Endothelial cell of umbilical vein (primary cell): ENCODE results near the gene GDF2. TPM values are rescaled to one million over a fixed set of nuclear protein-coding genes. Genes with fewer than 3 reads are reported as not detected.

Experiments used
- BruUV-seq: library from RNA; stranded (reverse); fragments of 400-500 nt; replicated peaks from 2 replicates; lab custom pipeline; 2021; lab: Mats Ljungman, UMichigan
- CTCF ChIA-PET: fragments of 300-600, 350-600 bp; sonication (Branson Sonifier 250); formaldehyde crosslinking; loops from one replicate; lab custom pipeline; 2021; ENCODE audit warnings: antibody characterized with exemption, inconsistent platforms; lab: Charles Lee
- POLR2A ChIA-PET: fragments of 300-600, 350-600 bp; sonication (Branson Sonifier 250); formaldehyde crosslinking; loops from one replicate; lab custom pipeline; 2021; ENCODE audit warnings: antibody characterized with exemption, inconsistent platforms; lab: Charles Lee
- DNase-seq: peaks from one replicate; pipeline ENCODE4 v3.0.0-alpha.2; 2011; ENCODE audit warnings: low read depth, low spot score
- FAIRE-seq: peaks from 2 replicates; lab custom pipeline; 2011; peaks lifted over from hg19 to GRCh38; lab: Jason Lieb, UNC
- H2AFZ ChIP-seq: 2 replicates; pipeline ENCODE4 v1.6.0; 2012; ENCODE audit warnings: low read depth, low read length, control low read depth, inconsistent platforms
- H3K27ac ChIP-seq: 2 replicates; pipeline ENCODE4 v1.5.1; 2011; ENCODE audit warnings: low read depth, mild to moderate bottlenecking, control low read depth, low read length, moderate library complexity; ENCODE audit not compliant: insufficient read depth
- H3K27me3 ChIP-seq, 2 experiments: 2 replicates each; pipeline versions ENCODE4 v1.6.0 to v1.6.1; 2011; ENCODE audit warnings: low read length in 2 of 2, mixed read lengths in 1 of 2; ENCODE audit not compliant: control insufficient read depth in 2 of 2, insufficient read depth in 2 of 2
- H3K36me3 ChIP-seq, 2 experiments: 2 replicates in 1 of 2; 3 replicates in 1 of 2; pipeline ENCODE4 v1.5.1; 2011; ENCODE audit warnings: low read length in 2 of 2, mild to moderate bottlenecking in 1 of 2, moderate library complexity in 1 of 2; ENCODE audit not compliant: control insufficient read depth in 2 of 2, insufficient read depth in 2 of 2; ENCODE audit errors: extremely low read depth in 1 of 2
- H3K4me1 ChIP-seq: 3 replicates; pipeline ENCODE4 v1.5.1; 2011; ENCODE audit warnings: mild to moderate bottlenecking, low read length; ENCODE audit not compliant: control insufficient read depth, insufficient read depth; ENCODE audit errors: extremely low read depth
- H3K4me2 ChIP-seq: 2 replicates; pipeline ENCODE4 v1.6.1; 2011; ENCODE audit warnings: low read length, control low read depth, mixed read lengths; ENCODE audit not compliant: insufficient read depth
- H3K4me3 ChIP-seq, 3 experiments: fragments of 200-600 bp in 1 of 3; sonication (generic), shearing (Covaris generic) in 1 of 3; replicated peaks in 1 of 3; 2 replicates each; pipeline ENCODE4 v1.5.1; 2011 to 2016; ENCODE audit warnings: control low read depth in 3 of 3, low read length in 3 of 3, mild to moderate bottlenecking in 2 of 3, inconsistent platforms in 1 of 3, low read depth in 1 of 3, moderate library complexity in 1 of 3; ENCODE audit not compliant: insufficient read depth in 1 of 3
- H3K79me2 ChIP-seq: 2 replicates; pipeline ENCODE4 v1.6.0; 2012; ENCODE audit warnings: low read length, inconsistent platforms; ENCODE audit not compliant: control insufficient read depth, insufficient read depth
- H3K9ac ChIP-seq: replicated peaks from 2 replicates; pipeline ENCODE3; 2011; ENCODE audit warnings: low read length, control low read depth; ENCODE audit not compliant: insufficient read depth; ENCODE audit errors: extremely low read depth
- H3K9me1 ChIP-seq: replicated peaks from 3 replicates; pipeline ENCODE4 v1.6.0; 2011; ENCODE audit warnings: mild to moderate bottlenecking, low read length; ENCODE audit not compliant: control insufficient read depth, insufficient read depth; ENCODE audit errors: extremely low read depth
- H3K9me3 ChIP-seq: replicated peaks from 2 replicates; pipeline ENCODE4 v1.5.1; 2012; ENCODE audit warnings: low read length, inconsistent platforms; ENCODE audit not compliant: control insufficient read depth, insufficient read depth
- H4K20me1 ChIP-seq: replicated peaks from 2 replicates; pipeline ENCODE3; 2011; ENCODE audit warnings: mild to moderate bottlenecking, low read length; ENCODE audit not compliant: control insufficient read depth, insufficient read depth; ENCODE audit errors: extremely low read depth
- CTCF ChIP-seq, 2 donors: IDR thresholded peaks; 1 replicate in 1 of 2; 2 replicates in 1 of 2; pipeline ENCODE4 v1.5.1; 2011; ENCODE audit warnings: low read length in 2 of 2, mild to moderate bottlenecking in 2 of 2, moderate library complexity in 2 of 2, control low read depth in 1 of 2, inconsistent platforms in 1 of 2, low read depth in 1 of 2; ENCODE audit not compliant: insufficient read depth in 1 of 2; ENCODE audit errors: extremely low read depth in 1 of 2
- EZH2 ChIP-seq: IDR thresholded peaks from 2 replicates; pipeline ENCODE4 v1.6.1; 2012; ENCODE audit warnings: borderline replicate concordance, low read depth, mild to moderate bottlenecking, moderate library complexity, low read length, inconsistent platforms; ENCODE audit not compliant: severe bottlenecking
- FOS ChIP-seq: IDR thresholded peaks from 2 replicates; pipeline ENCODE4 v1.6.1; 2011; ENCODE audit warnings: mild to moderate bottlenecking, low read length, moderate library complexity, borderline replicate concordance; ENCODE audit not compliant: insufficient read depth
- GATA2 ChIP-seq: IDR thresholded peaks from 2 replicates; pipeline ENCODE4 v1.7.0; 2011; ENCODE audit warnings: low read depth, mild to moderate bottlenecking, moderate library complexity, mixed read lengths, low read length; ENCODE audit not compliant: insufficient read length, insufficient read depth
- JUN ChIP-seq: IDR thresholded peaks from 2 replicates; pipeline ENCODE4 v1.6.1; 2011; ENCODE audit warnings: borderline replicate concordance, low read depth; ENCODE audit not compliant: insufficient read length, insufficient read depth
- MAX ChIP-seq: IDR thresholded peaks from 2 replicates; pipeline ENCODE4 v1.6.1; 2011; ENCODE audit not compliant: insufficient read depth, insufficient read length
- MYC ChIP-seq: IDR thresholded peaks from one replicate; pipeline ENCODE4 v1.6.1; 2011; ENCODE audit warnings: mild to moderate bottlenecking, low read depth, low read length
- POLR2A ChIP-seq: IDR thresholded peaks from 2 replicates; pipeline ENCODE4 v1.6.1; 2012; ENCODE audit warnings: low read depth, mild to moderate bottlenecking, control low read depth, low read length
- POLR2AphosphoS5 ChIP-seq: IDR thresholded peaks from 2 replicates; pipeline ENCODE4 v1.6.1; 2012; ENCODE audit warnings: low read depth, mild to moderate bottlenecking, control low read depth, low read length, moderate library complexity; ENCODE audit not compliant: insufficient read depth
- dilution Hi-C: fragments of 300-500 bp; cut with MboI; formaldehyde crosslinking; loops from one replicate; pipeline ENCODE4 v1.15.0; 2019; ENCODE audit warnings: low sequenced_read_pairs; ENCODE audit not compliant: extremely low pct_ligation_motif_present
- intact Hi-C: fragments of 100-400 bp; cut with micrococcal nuclease; formaldehyde crosslinking; loops from one replicate; pipeline ENCODE4 v1.10.0; 2022
- polyA plus RNA-seq, 4 experiments: library from polyadenylated mRNA; depleted of rRNA in 3 of 4; stranded (reverse) in 3 of 4; unstranded in 1 of 4; fragments of >200 nt; gene quantifications; 2 replicates each; pipeline versions ENCODE4 v1.2.1 to v1.2.3, GENCODE V29; 2011 to 2012; ENCODE audit warnings: missing spikeins in 1 of 4
- total RNA-seq: library from RNA; stranded (reverse); gene quantifications from 2 replicates; pipeline ENCODE4 v1.2.3, GENCODE V29; 2021

GDF2 gene
- total and polyA plus RNA-seq, 2 donors (not counting 3 experiments of a cell fraction or from before 2014, with no cell fraction given) = not detected

- no peak overlapping the region for H2AFZ ChIP-seq
- no peak overlapping the region for H3K4me3 ChIP-seq
- no peak for FAIRE-seq
- TF ChIP-seq EZH2 (no peak), CTCF (IDR thresholded peaks at IDR 0.05; ENCODE audit: extremely low read depth in 1 of 2, insufficient read depth in 1 of 2, low read depth in 1 of 2, low read length in 2 of 2) (no peak), JUN (no peak), MYC (no peak), GATA2 (no peak), FOS (no peak), MAX (no peak), POLR2AphosphoS5 (no peak), POLR2A (no peak)
- no peaks in the 10 kb centered on the region for H3K9me1 ChIP-seq
- H4K20me1 ChIP-seq = no peaks in the 10 kb centered on the region
- no peaks in the 10 kb centered on the region for H3K27me3 ChIP-seq
- no peak overlapping the region for H3K4me2 ChIP-seq
- intact Hi-C loops = loop anchor here (5.0 kb wide), 1 partner anchor 319 kb away; no protein-coding TSS in a partner anchor
- no peak overlapping the region for H3K9ac ChIP-seq
- no peaks in the 10 kb centered on the region for H3K4me1 ChIP-seq
- no peaks in the 10 kb centered on the region for H3K79me2 ChIP-seq
- no peaks in the 10 kb centered on the region for H3K36me3 ChIP-seq
- ChIA-PET POLR2A (no interaction called here), CTCF (interaction anchor here (0.6 to 4.7 kb wide), 25 partner anchors 8 to 318 kb away, joined by 3 to 192 read pairs (median 6); partner anchors contain the start of genes GDF10 and GDF2)
- no TSS peak for BruUV-seq
- dilution Hi-C loops = no loop called here
- H3K27ac ChIP-seq = no peak overlapping the region
- no peaks in the 10 kb centered on the region for H3K9me3 ChIP-seq
- DNase-seq = no peak
Measured at GRCh38 chr10:47311193-47311931, 10.9 kb upstream of the GDF2 start.
